Thyroid gland (tissue), 4 donors: ENCODE results near the gene SETDB1.

Experiments used
- POLR2A ChIP-seq, 2 donors: fragments of 450-650 bp; IDR thresholded peaks; one replicate each; pipeline ENCODE4 v1.6.1; 2017; ENCODE audit warnings: antibody characterized with exemption in 2 of 2, mild to moderate bottlenecking in 2 of 2, moderate library complexity in 1 of 2
- TF ChIP-seq, protein P1 (sequence below), 6 experiments: fragments of 200-600 bp in 3 of 6; fragments of 450-650 bp in 3 of 6; sonication (generic) in 3 of 6; IDR thresholded peaks; one replicate each; pipeline ENCODE4 v1.5.1; 2016 to 2019; ENCODE audit warnings: antibody characterized with exemption in 6 of 6, mild to moderate bottlenecking in 2 of 6, inconsistent platforms in 1 of 6, moderate library complexity in 1 of 6

GRCh38 chr1:151002051-151002450 lies 75.9 kb downstream of the SETDB1 start:
- TF ChIP-seq, protein P1, sequence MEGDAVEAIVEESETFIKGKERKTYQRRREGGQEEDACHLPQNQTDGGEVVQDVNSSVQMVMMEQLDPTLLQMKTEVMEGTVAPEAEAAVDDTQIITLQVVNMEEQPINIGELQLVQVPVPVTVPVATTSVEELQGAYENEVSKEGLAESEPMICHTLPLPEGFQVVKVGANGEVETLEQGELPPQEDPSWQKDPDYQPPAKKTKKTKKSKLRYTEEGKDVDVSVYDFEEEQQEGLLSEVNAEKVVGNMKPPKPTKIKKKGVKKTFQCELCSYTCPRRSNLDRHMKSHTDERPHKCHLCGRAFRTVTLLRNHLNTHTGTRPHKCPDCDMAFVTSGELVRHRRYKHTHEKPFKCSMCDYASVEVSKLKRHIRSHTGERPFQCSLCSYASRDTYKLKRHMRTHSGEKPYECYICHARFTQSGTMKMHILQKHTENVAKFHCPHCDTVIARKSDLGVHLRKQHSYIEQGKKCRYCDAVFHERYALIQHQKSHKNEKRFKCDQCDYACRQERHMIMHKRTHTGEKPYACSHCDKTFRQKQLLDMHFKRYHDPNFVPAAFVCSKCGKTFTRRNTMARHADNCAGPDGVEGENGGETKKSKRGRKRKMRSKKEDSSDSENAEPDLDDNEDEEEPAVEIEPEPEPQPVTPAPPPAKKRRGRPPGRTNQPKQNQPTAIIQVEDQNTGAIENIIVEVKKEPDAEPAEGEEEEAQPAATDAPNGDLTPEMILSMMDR (IDR thresholded peaks at IDR 0.05) = no peak
- no peak for TF ChIP-seq POLR2A (IDR thresholded peaks at IDR 0.05)
